HEK293T (cell line): Measurements from ENCODE around the gene CD300H.
A peak's percentile ranks its signal among the peaks of the same experiment; 100 is the strongest.

ENCODE experiments used
- CTCF ChIA-PET: fragments of 350-600 bp; formaldehyde crosslinking; extraction: SDS; loops from one replicate; lab custom pipeline; 2021; ENCODE audit warnings: antibody characterized with exemption, inconsistent platforms; lab: Yijun Ruan, JAX
- POLR2A ChIA-PET: fragments of 350-600 bp; formaldehyde crosslinking; extraction: SDS; loops from one replicate; lab custom pipeline; 2020; ENCODE audit warnings: antibody characterized with exemption, inconsistent platforms; lab: Yijun Ruan, JAX
- DNase-seq: peaks from one replicate; pipeline ENCODE4 v3.0.0; 2012; ENCODE audit warnings: mixed read lengths; ENCODE audit errors: extremely low spot score
- ARNT ChIP-seq: fragments of 450-650 bp; IDR thresholded peaks from 2 replicates; pipeline ENCODE4 v1.6.1; 2017; ENCODE audit warnings: mild to moderate bottlenecking
- BHLHE40 ChIP-seq: fragments of 450-650 bp; IDR thresholded peaks from 2 replicates; pipeline ENCODE4 v1.6.1; 2016; ENCODE audit warnings: mild to moderate bottlenecking, moderate library complexity, borderline replicate concordance
- CTBP1 ChIP-seq: fragments of 450-650 bp; IDR thresholded peaks from 2 replicates; pipeline ENCODE4 v1.6.1; 2016; ENCODE audit warnings: borderline replicate concordance
- ELF4 ChIP-seq: fragments of 450-650 bp; IDR thresholded peaks from 2 replicates; pipeline ENCODE4 v1.6.1; 2017; ENCODE audit warnings: antibody characterized with exemption
- FOXA1 ChIP-seq: fragments of 450-650 bp; IDR thresholded peaks from 2 replicates; pipeline ENCODE4 v1.6.1; 2016; ENCODE audit warnings: mild to moderate bottlenecking
- FOXK2 ChIP-seq: fragments of 450-650 bp; IDR thresholded peaks from 2 replicates; pipeline ENCODE4 v1.6.1; 2016; ENCODE audit warnings: mild to moderate bottlenecking
- FOXM1 ChIP-seq: fragments of 450-650 bp; IDR thresholded peaks from 2 replicates; pipeline ENCODE4 v1.6.1; 2017; ENCODE audit warnings: mild to moderate bottlenecking, borderline replicate concordance
- HDGF ChIP-seq: fragments of 450-650 bp; IDR thresholded peaks from 2 replicates; pipeline ENCODE4 v1.6.1; 2017; ENCODE audit warnings: antibody characterized with exemption, borderline replicate concordance
- L3MBTL2 ChIP-seq: fragments of 450-650 bp; conservative IDR thresholded peaks from 2 replicates; pipeline ENCODE4 v1.6.1; 2016; ENCODE audit warnings: mild to moderate bottlenecking
- LEF1 ChIP-seq: fragments of 450-650 bp; IDR thresholded peaks from 2 replicates; pipeline ENCODE4 v1.6.1; 2017; ENCODE audit warnings: mild to moderate bottlenecking, borderline replicate concordance
- NFRKB ChIP-seq: fragments of 450-650 bp; IDR thresholded peaks from 2 replicates; pipeline ENCODE4 v1.6.1; 2016; ENCODE audit warnings: mild to moderate bottlenecking, moderate library complexity
- PKNOX1 ChIP-seq: fragments of 450-650 bp; IDR thresholded peaks from 2 replicates; pipeline ENCODE4 v1.6.1; 2016
- SP1 ChIP-seq: fragments of 450-650 bp; IDR thresholded peaks from 2 replicates; pipeline ENCODE4 v1.6.1; 2017
- SUZ12 ChIP-seq: fragments of 450-650 bp; IDR thresholded peaks from 2 replicates; pipeline ENCODE4 v1.6.1; 2016; ENCODE audit warnings: mild to moderate bottlenecking
- TARDBP ChIP-seq: fragments of 450-650 bp; IDR thresholded peaks from 2 replicates; pipeline ENCODE4 v1.6.1; 2016
- ZNF384 ChIP-seq: fragments of 450-650 bp; IDR thresholded peaks from 2 replicates; pipeline ENCODE4 v1.6.1; 2016

The CD300H gene

GRCh38 chr17:74513987-74514631 is 53.2 kb downstream of the CD300H start:
- ChIA-PET POLR2A (no interaction called here), CTCF (interaction anchor here (0.6 kb wide), 1 partner anchor 76 kb away, joined by 4 read pairs; no protein-coding TSS in a partner anchor)
- peak; percentile 23 for DNase-seq
- TF ChIP-seq ELF4: peak; percentile 44
- no peak for TF ChIP-seq LEF1
- peak; percentile 99 for TF ChIP-seq TARDBP
- peak; percentile 33; the same call in 1 of the 2 replicates for TF ChIP-seq FOXM1
- TF ChIP-seq CTBP1: peak; percentile 84
- TF ChIP-seq ARNT: 0 out of 2 replicates have a peak, but pooled peaks have one; percentile 10
- no peak; the same call in 1 of the 2 replicates for TF ChIP-seq FOXK2
- 0 out of 2 replicates have a peak, but pooled peaks have one; percentile 13 for TF ChIP-seq ZNF384
- TF ChIP-seq NFRKB: peak; percentile 52
- peak; percentile 87 for TF ChIP-seq PKNOX1
- TF ChIP-seq SUZ12: no peak
- no peak for TF ChIP-seq HDGF
- no peak; the same call in 1 of the 2 replicates for TF ChIP-seq SP1
- TF ChIP-seq FOXA1: no peak
- TF ChIP-seq BHLHE40: no peak
- peak; percentile 64 for TF ChIP-seq L3MBTL2

DNA sequence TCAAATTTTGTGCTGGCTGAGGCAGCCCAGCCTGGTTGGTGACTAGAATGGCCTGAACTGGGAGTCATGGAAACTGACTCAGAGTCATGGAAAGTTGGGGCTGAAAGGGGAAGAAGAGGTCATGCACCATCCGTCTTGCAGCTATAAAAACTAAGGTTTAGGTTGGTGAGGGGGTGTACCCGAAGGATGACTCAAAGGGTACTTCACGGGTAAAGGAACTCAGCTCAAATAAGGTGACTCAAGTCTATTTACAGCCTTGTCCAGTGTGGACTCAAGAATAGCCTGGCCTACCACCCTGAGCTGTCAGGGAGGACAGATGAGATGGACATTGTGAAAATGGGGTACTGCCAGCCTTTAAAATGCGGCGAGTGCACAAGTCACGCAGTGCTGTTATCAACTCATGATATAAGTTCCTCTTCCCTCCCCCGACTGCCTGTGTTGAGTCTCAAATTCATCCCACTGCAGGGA is 54.7 kb downstream of the CD300H start:
- TF ChIP-seq ARNT (no peak), L3MBTL2 (no peak), FOXK2 (no peak), SUZ12 (no peak), ELF4 (no peak), NFRKB (no peak), FOXM1 (no peak), FOXA1 (no peak), TARDBP (no peak), SP1 (no peak), LEF1 (no peak), HDGF (no peak), ZNF384 (no peak), PKNOX1 (no peak)
- DNase-seq: no peak
- POLR2A ChIA-PET: no interaction called here
- CTCF ChIA-PET: interaction anchor here (0.6 kb wide), 1 partner anchor 215 kb away, joined by 3 read pairs; no protein-coding TSS in a partner anchor

DNA sequence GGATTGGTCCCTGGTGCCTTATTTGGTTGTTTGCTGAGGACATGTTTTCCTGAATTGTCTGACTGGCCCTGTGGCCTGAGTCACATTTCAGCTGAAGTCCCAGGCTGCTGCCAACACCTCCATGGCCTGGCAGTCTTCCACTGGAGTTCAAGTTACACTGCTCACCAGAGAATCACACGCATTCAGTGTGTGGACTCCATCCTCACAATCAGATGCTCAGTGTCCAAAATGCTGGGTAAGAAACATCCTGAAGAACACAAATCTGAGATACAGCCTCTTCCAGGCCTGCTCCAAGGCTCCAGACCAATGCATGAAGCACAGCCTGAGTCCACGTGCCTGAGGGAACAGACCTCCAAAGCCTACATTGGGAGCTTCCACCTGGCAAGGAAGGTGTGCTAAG is 55.3 kb downstream of the CD300H start:
- no peak for TF ChIP-seq FOXK2
- TF ChIP-seq NFRKB: no peak
- no peak for TF ChIP-seq ZNF384
- no peak for TF ChIP-seq CTBP1
- TF ChIP-seq ELF4: no peak
- no peak for TF ChIP-seq PKNOX1
- TF ChIP-seq ARNT: no peak
- TF ChIP-seq SP1: no peak
- no peak for TF ChIP-seq L3MBTL2
- no peak for TF ChIP-seq TARDBP
- ChIA-PET POLR2A (no interaction called here), CTCF (interaction anchor here (0.6 kb wide), 1 partner anchor 215 kb away, joined by 3 read pairs; no protein-coding TSS in a partner anchor)
- DNase-seq: no peak
